B cell (primary cell): ENCODE measurements around the gene LAMB1. TPM values are rescaled to one million over a fixed set of nuclear protein-coding genes. Genes with fewer than 3 reads are reported as not detected.

Source experiments
- ATAC-seq: fragments of 200-7000 bp; cut with Tn5 transposase; one replicate; pipeline ENCODE4 v1.10.0; 2021; ENCODE audit warnings: low read depth, mild to moderate bottlenecking, moderate number of reproducible peaks, moderate library complexity
- CTCF ChIA-PET: fragments of 350-600 bp; sonication (Branson Sonifier 250); formaldehyde crosslinking; loops from one replicate; lab custom pipeline; 2021; ENCODE audit warnings: antibody characterized with exemption, inconsistent platforms; lab: Charles Lee
- POLR2A ChIA-PET: fragments of 350-600 bp; sonication (Branson Sonifier 250); formaldehyde crosslinking; loops from one replicate; lab custom pipeline; 2021; ENCODE audit warnings: antibody characterized with exemption; lab: Charles Lee
- DNase-seq: peaks from one replicate; pipeline ENCODE4 v3.0.0; 2013
- H2AFZ ChIP-seq: 2 replicates; pipeline ENCODE4 v1.6.1; 2012; ENCODE audit warnings: mild to moderate bottlenecking, low read depth, low read length; ENCODE audit not compliant: insufficient read depth, poor library complexity, severe bottlenecking
- H3K27ac ChIP-seq, 2 donors: 1 replicate in 1 of 2; 2 replicates in 1 of 2; pipeline ENCODE4 v1.5.1; 2012 to 2013; ENCODE audit warnings: low read length in 2 of 2, mild to moderate bottlenecking in 2 of 2, moderate library complexity in 1 of 2
- H3K27me3 ChIP-seq, 4 experiments: fragments of 200-600 bp in 1 of 4; sonication (generic) in 1 of 4; replicated peaks in 1 of 4; 1 replicate in 2 of 4; 2 replicates in 2 of 4; pipeline versions ENCODE4 v1.6.1 to v1.7.0; 2013 to 2016; ENCODE audit warnings: low read length in 3 of 4, mild to moderate bottlenecking in 2 of 4, mixed read lengths in 1 of 4, moderate library complexity in 1 of 4; ENCODE audit not compliant: insufficient read depth in 4 of 4, control insufficient read depth in 3 of 4; ENCODE audit errors: control extremely low read depth in 1 of 4
- H3K36me3 ChIP-seq, 2 experiments: replicated peaks in 1 of 2; 1 replicate in 1 of 2; 2 replicates in 1 of 2; pipeline versions ENCODE4 v1.6.1 to v1.7.1; 2013; ENCODE audit warnings: low read length in 1 of 2; ENCODE audit not compliant: insufficient read depth in 2 of 2, control insufficient read depth in 1 of 2; ENCODE audit errors: control extremely low read depth in 1 of 2, extremely low read depth in 1 of 2
- H3K4me1 ChIP-seq, 2 donors: fragments of 200-600 bp in 1 of 2; sonication (generic) in 1 of 2; 1 replicate in 1 of 2; 2 replicates in 1 of 2; pipeline versions ENCODE4 v1.5.1 to v1.6.1; 2013 to 2017; ENCODE audit warnings: low read length in 2 of 2; ENCODE audit not compliant: control insufficient read depth in 2 of 2, insufficient read depth in 2 of 2
- H3K4me2 ChIP-seq: replicated peaks from 2 replicates; pipeline ENCODE3; 2012; ENCODE audit warnings: mild to moderate bottlenecking, low read depth, low read length; ENCODE audit not compliant: poor library complexity, severe bottlenecking
- H3K4me3 ChIP-seq, 5 experiments: fragments of 200-600 bp in 1 of 5; sonication (generic) in 1 of 5; 1 replicate in 3 of 5; 2 replicates in 2 of 5; pipeline versions ENCODE4 v1.5.1 to v1.7.0; 2011 to 2016; ENCODE audit warnings: low read length in 4 of 5, mild to moderate bottlenecking in 4 of 5, low read depth in 2 of 5, control low read depth in 1 of 5, moderate library complexity in 1 of 5; ENCODE audit not compliant: insufficient read depth in 1 of 5; ENCODE audit errors: control extremely low read depth in 1 of 5, extremely low read depth in 1 of 5
- H3K79me2 ChIP-seq: fragments of 200-600 bp; sonication (generic); one replicate; pipeline ENCODE4 v1.6.0; 2016; ENCODE audit warnings: low read length; ENCODE audit not compliant: control insufficient read depth, insufficient read depth
- H3K9ac ChIP-seq: fragments of 200-600 bp; sonication (generic); 2 replicates; pipeline ENCODE4 v1.6.1; 2017; ENCODE audit warnings: mild to moderate bottlenecking, low read length, moderate library complexity
- H3K9me3 ChIP-seq, 3 donors: one replicate each; pipeline versions ENCODE4 v1.6.1 to v1.7.1; 2013; ENCODE audit warnings: low read length in 2 of 3; ENCODE audit not compliant: control insufficient read depth in 2 of 3, insufficient read depth in 1 of 3; ENCODE audit errors: control extremely low read depth in 1 of 3
- H4K20me1 ChIP-seq: 2 replicates; pipeline ENCODE4 v1.6.0; 2012; ENCODE audit warnings: mild to moderate bottlenecking, low read length; ENCODE audit not compliant: insufficient read depth, control insufficient read depth, poor library complexity, severe bottlenecking
- H3K27ac Mint-ChIP-seq: one replicate; pipeline ENCODE4 v1.8.0; 2021; ENCODE audit warnings: mixed read lengths
- H3K27me3 Mint-ChIP-seq: one replicate; pipeline ENCODE4 v1.8.0; 2021; ENCODE audit warnings: mixed read lengths
- H3K4me1 Mint-ChIP-seq: one replicate; pipeline ENCODE4 v1.8.0; 2021; ENCODE audit warnings: mixed read lengths
- H3K4me3 Mint-ChIP-seq: one replicate; pipeline ENCODE4 v1.8.0; 2021; ENCODE audit warnings: mixed read lengths
- H3K9me3 Mint-ChIP-seq: one replicate; pipeline ENCODE4 v1.8.0; 2022; ENCODE audit warnings: mixed read lengths; ENCODE audit not compliant: insufficient read depth
- CTCF ChIP-seq: fragments of 200-600 bp; IDR thresholded peaks from one replicate; pipeline ENCODE4 v1.8.0; 2022; ENCODE audit warnings: antibody characterized with exemption, mild to moderate bottlenecking
- EZH2 ChIP-seq: IDR thresholded peaks from 2 replicates; pipeline ENCODE4 v1.6.1; 2012; ENCODE audit warnings: borderline replicate concordance, low read depth, mild to moderate bottlenecking, moderate library complexity, low read length; ENCODE audit not compliant: insufficient read depth, poor library complexity, severe bottlenecking
- WGBS: methylation state at CpG from one replicate; pipeline ENCODE4 v1.1.5; 2013; ENCODE audit warnings: missing lambda C conversion rate; ENCODE audit not compliant: insufficient coverage; 5-methylcytosine and 5-hydroxymethylcytosine counted together
- intact Hi-C: fragments of 100-400 bp; cut with micrococcal nuclease; formaldehyde crosslinking; loops from one replicate; pipeline ENCODE4 v1.10.0; 2022
- polyA plus RNA-seq: library from polyadenylated mRNA; depleted of rRNA; stranded (reverse); fragments of >200 nt; gene quantifications from 2 replicates; pipeline ENCODE4 v1.2.3, GENCODE V29; 2012
- total RNA-seq, 2 donors: library from RNA; stranded (reverse); fragments of 120-200 nt in 1 of 2; gene quantifications; 1 replicate in 1 of 2; 2 replicates in 1 of 2; pipeline versions ENCODE4 v1.2.3 to v1.2.4, GENCODE V29; 2013 to 2022

The LAMB1 gene
- total and polyA plus RNA-seq, 2 donors (not counting 1 experiment from before 2014, with no cell fraction given): not detected

DNA sequence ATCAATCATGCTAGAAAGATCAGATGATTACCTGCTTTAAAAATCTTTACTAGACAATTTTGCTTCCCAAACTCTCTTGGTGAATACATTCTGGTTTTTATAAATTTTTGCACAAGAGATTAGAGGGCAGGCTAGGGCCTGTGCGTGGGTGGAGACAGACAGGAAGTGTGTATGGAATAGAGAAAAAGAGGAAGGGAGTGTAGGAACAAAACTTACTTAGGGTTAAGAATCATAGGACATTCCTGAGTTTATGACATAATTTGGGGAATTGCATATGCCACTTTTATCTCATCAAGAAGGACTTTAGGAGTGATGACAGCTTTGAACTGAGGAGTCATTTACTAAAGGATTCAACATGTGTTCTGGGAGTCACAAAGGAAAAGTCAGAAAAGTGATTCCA lies 31.3 kb downstream of the LAMB1 start:
- POLR2A ChIA-PET: no interaction called here

GRCh38 chr7:107971100-107971499 lies 31.9 kb downstream of the LAMB1 start:
- no peak for TF ChIP-seq EZH2
- TF ChIP-seq CTCF: no peak
- Histone ChIP-seq H3K36me3 (no peaks in the 10 kb centered on the region), H2AFZ (no peak overlapping the region), H3K79me2 (no peaks in the 10 kb centered on the region), H3K9ac (no peak overlapping the region), H3K4me3 (no peak overlapping the region), H3K4me2 (no peak overlapping the region), H3K4me1 (no peaks in the 10 kb centered on the region), H3K27ac (no peak overlapping the region), H3K27me3 (peaks cover 0 to 10% (median 0%) of the 10 kb centered on the region in 4 experiments), H3K9me3 (no peaks in the 10 kb centered on the region), H4K20me1 (no peaks in the 10 kb centered on the region)
- Mint-ChIP-seq H3K27ac (no peak overlapping the region), H3K4me3 (no peak overlapping the region), H3K4me1 (no peaks in the 10 kb centered on the region), H3K27me3 (peaks cover 20% of the 10 kb centered on the region), H3K9me3 (no peaks in the 10 kb centered on the region)
- DNase-seq: no peak
- CTCF ChIA-PET: no interaction called here
- intact Hi-C loops: no loop called here
- 83% methylated on average over 1 of the region's 3 CpGs for WGBS
- POLR2A ChIA-PET: no interaction called here
- no peak for ATAC-seq

More for the DNA sequence above, 31.3 kb downstream of the LAMB1 start:
- Histone ChIP-seq H3K36me3 (no peaks in the 10 kb centered on the region), H3K4me2 (no peak overlapping the region), H2AFZ (no peak overlapping the region), H3K9me3 (no peaks in the 10 kb centered on the region), H3K4me1 (no peaks in the 10 kb centered on the region), H3K27me3 (peaks cover 0 to 9% (median 0%) of the 10 kb centered on the region in 4 experiments), H4K20me1 (no peaks in the 10 kb centered on the region), H3K27ac (no peak overlapping the region), H3K4me3 (no peak overlapping the region), H3K79me2 (no peaks in the 10 kb centered on the region), H3K9ac (no peak overlapping the region)
- no peak overlapping the region for H3K27ac Mint-ChIP-seq
- ATAC-seq (no peak), DNase-seq (no peak)
- CTCF ChIA-PET: no interaction called here
- peaks cover 20% of the 10 kb centered on the region for H3K27me3 Mint-ChIP-seq
- no peaks in the 10 kb centered on the region for H3K4me1 Mint-ChIP-seq
- H3K9me3 Mint-ChIP-seq: no peaks in the 10 kb centered on the region
- TF ChIP-seq EZH2: no peak
- no peak for TF ChIP-seq CTCF
- intact Hi-C loops: no loop called here
- 86% methylated on average over 1 of the region's 1 CpG for WGBS
- H3K4me3 Mint-ChIP-seq: no peak overlapping the region
